A549 (cell line): Measurements from ENCODE around the gene PPA1. TPM values are rescaled to one million over a fixed set of nuclear protein-coding genes. Genes with fewer than 3 reads are reported as not detected.

ENCODE experiments used
- ATAC-seq, 2 experiments: fragments of 200-7000 bp in 1 of 2; fragments of >200 bp in 1 of 2; cut with Nextera tagmentation in 1 of 2; cut with Tn5 transposase in 1 of 2; 3 replicates each; pipeline versions ENCODE4 v1.8.0 to v1.9.1; 2018 to 2020; ENCODE audit warnings: mild to moderate bottlenecking in 1 of 2, moderate library complexity in 1 of 2
- CTCF ChIA-PET: fragments of 300-600 bp; sonication (Branson Sonifier 250); formaldehyde crosslinking; extraction: SDS; loops from one replicate; lab custom pipeline; 2021; ENCODE audit warnings: antibody characterized with exemption, inconsistent platforms; lab: Yijun Ruan, JAX
- POLR2A ChIA-PET: fragments of 350-600 bp; formaldehyde crosslinking; extraction: SDS; loops from one replicate; lab custom pipeline; 2021; ENCODE audit warnings: antibody characterized with exemption, inconsistent platforms; lab: Yijun Ruan, JAX
- DNase-seq, 2 experiments: peaks; one replicate each; pipeline versions ENCODE4 v3.0.0 to v3.0.0-alpha.2; 2011 to 2016; ENCODE audit warnings: low read depth in 1 of 2, low spot score in 1 of 2
- FAIRE-seq: peaks from 2 replicates; lab custom pipeline; 2011; peaks lifted over from hg19 to GRCh38; lab: Jason Lieb, UNC
- H3K27ac ChIP-seq, 2 experiments: fragments of >200 bp; sonication (Bioruptor Twin); formaldehyde crosslinking; 3 replicates each; pipeline ENCODE4 v1.5.1; 2016 to 2017
- H3K4me1 ChIP-seq: fragments of >200 bp; sonication (Bioruptor Twin); formaldehyde crosslinking; 3 replicates; pipeline ENCODE4 v1.6.1; 2016
- H3K4me2 ChIP-seq: fragments of >200 bp; sonication (Bioruptor Twin); formaldehyde crosslinking; 3 replicates; pipeline ENCODE4 v1.6.1; 2016
- H3K4me3 ChIP-seq: fragments of >200 bp; sonication (Bioruptor Twin); formaldehyde crosslinking; 3 replicates; pipeline ENCODE4 v1.5.1; 2016
- H3K9me3 ChIP-seq: fragments of >200 bp; sonication (Bioruptor Twin); formaldehyde crosslinking; 3 replicates; pipeline ENCODE4 v1.6.1; 2016
- CEBPB ChIP-seq, 2 experiments: fragments of >200 bp in 1 of 2; sonication (Bioruptor Twin) in 1 of 2; formaldehyde crosslinking in 1 of 2; IDR thresholded peaks; 2 replicates each; pipeline ENCODE4 v1.6.1; 2012 to 2016
- ESRRA ChIP-seq: fragments of 150-350 bp; IDR thresholded peaks from 2 replicates; pipeline ENCODE4 v1.6.1; 2014; ENCODE audit warnings: mild to moderate bottlenecking, low read length, borderline replicate concordance
- FOSB ChIP-seq: fragments of 250-450 bp; sonication (Bioruptor Pico); IDR thresholded peaks from 2 replicates; pipeline ENCODE4 v1.5.0; 2020; ENCODE audit warnings: mild to moderate bottlenecking, moderate library complexity
- FOSL2 ChIP-seq, 2 experiments: fragments of 450-650 bp in 1 of 2; fragments of >200 bp in 1 of 2; sonication (Bioruptor Twin) in 1 of 2; formaldehyde crosslinking; IDR thresholded peaks; 2 replicates each; pipeline versions ENCODE4 v1.5.0 to v1.6.1; 2016 to 2020; ENCODE audit warnings: mild to moderate bottlenecking in 1 of 2, moderate library complexity in 1 of 2
- KDM5A ChIP-seq: fragments of 200-600 bp; sonication (generic); IDR thresholded peaks from 2 replicates; pipeline ENCODE4 v1.6.1; 2016; ENCODE audit warnings: antibody characterized with exemption, mild to moderate bottlenecking
- MAFK ChIP-seq: fragments of 450-650 bp; IDR thresholded peaks from 2 replicates; pipeline ENCODE4 v1.6.1; 2014; ENCODE audit not compliant: partially characterized antibody
- MYC ChIP-seq: IDR thresholded peaks from 2 replicates; pipeline ENCODE4 v1.6.1; 2012; ENCODE audit warnings: mild to moderate bottlenecking, inconsistent platforms, low read length, improper control_type of control experiment, borderline replicate concordance
- NFE2L2 ChIP-seq: fragments of 150-350 bp; conservative IDR thresholded peaks from 2 replicates; pipeline ENCODE4 v1.6.1; 2014; ENCODE audit warnings: low read length
- NR3C1 ChIP-seq: fragments of >200 bp; sonication (Bioruptor Twin); formaldehyde crosslinking; IDR thresholded peaks from 3 replicates; pipeline ENCODE4 v1.6.1; 2017
- PHF8 ChIP-seq: fragments of 200-600 bp; sonication (generic); IDR thresholded peaks from 2 replicates; pipeline ENCODE4 v1.6.1; 2016; ENCODE audit warnings: low read depth, mild to moderate bottlenecking, antibody characterized with exemption, moderate library complexity, borderline replicate concordance
- RAD21 ChIP-seq, 2 experiments: fragments of >200 bp in 1 of 2; sonication (Bioruptor Twin) in 1 of 2; formaldehyde crosslinking in 1 of 2; IDR thresholded peaks in 1 of 2; conservative IDR thresholded peaks in 1 of 2; 2 replicates in 1 of 2; 3 replicates in 1 of 2; pipeline ENCODE4 v1.6.1; 2012 to 2018; ENCODE audit warnings: inconsistent platforms in 1 of 2
- RFX5 ChIP-seq: fragments of 450-650 bp; IDR thresholded peaks from 2 replicates; pipeline ENCODE4 v1.7.1; 2014; ENCODE audit warnings: antibody characterized with exemption, mild to moderate bottlenecking, moderate library complexity
- SMC3 ChIP-seq: fragments of >200 bp; sonication (Bioruptor Twin); formaldehyde crosslinking; IDR thresholded peaks from 3 replicates; pipeline ENCODE4 v1.6.1; 2018; ENCODE audit warnings: inconsistent platforms
- WGBS: methylation state at CpG from one replicate; pipeline ENCODE4 v1.1.6; 2017; ENCODE audit errors: missing lambda C conversion rate; 5-methylcytosine and 5-hydroxymethylcytosine counted together
- polyA plus RNA-seq, 4 experiments: library from polyadenylated mRNA; depleted of rRNA in 3 of 4; stranded (reverse); fragments of >200 nt; fragmentation: RNase III in 1 of 4; extraction: RNeasy Plus Mini Kit Qiagen cat#74134 plus additional on column Dnase treatment in 1 of 4; gene quantifications; 2 replicates in 3 of 4; 3 replicates in 1 of 4; pipeline ENCODE4 v1.2.3, GENCODE V29; 2011 to 2017
- TF ChIP-seq, protein P1 (sequence below): fragments of 250-450 bp; sonication (Bioruptor Pico); IDR thresholded peaks from 2 replicates; pipeline ENCODE4 v1.5.0; 2020; ENCODE audit warnings: low read depth, mild to moderate bottlenecking, moderate library complexity
- TF ChIP-seq, protein P2 (sequence below): fragments of >200 bp; sonication (Bioruptor Twin); formaldehyde crosslinking; IDR thresholded peaks from 3 replicates; pipeline ENCODE4 v1.5.1; 2016

The PPA1 gene
- polyA plus RNA-seq, 2 of the 4 experiments (the other 2 are of a cell fraction) = 205 to 273 TPM

DNA sequence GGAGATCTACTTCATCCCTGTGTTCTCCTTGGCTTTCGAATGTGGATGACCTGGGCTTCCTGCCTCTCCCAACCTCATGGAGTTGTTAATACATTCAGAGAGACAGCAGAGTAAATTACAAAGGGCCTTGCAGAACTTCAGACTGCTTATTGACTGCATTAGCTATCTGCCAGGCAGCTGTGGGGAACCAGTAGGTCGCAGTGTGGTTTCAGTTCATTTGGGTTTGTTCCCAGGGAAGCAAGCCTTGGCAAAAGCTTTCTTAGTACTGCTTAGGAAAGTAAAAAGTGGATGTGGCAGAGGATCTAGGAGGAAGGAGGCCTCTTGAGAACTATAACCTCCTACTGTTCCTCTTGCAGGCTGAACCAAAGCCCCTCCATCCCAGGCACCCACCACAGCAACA is 41.4 kb upstream of the PPA1 start:
- no peak for DNase-seq
- Histone ChIP-seq H3K4me3 (no peak overlapping the region), H3K4me1 (no peaks in the 10 kb centered on the region), H3K9me3 (0 out of 3 replicates have a peak, but pooled peaks cover 6% of the 10 kb centered on the region), H3K4me2 (no peak overlapping the region), H3K27ac (no peak overlapping the region)
- ChIA-PET CTCF (interaction anchor here (0.7 to 1.3 kb wide), 3 partner anchors 47 to 113 kb away, joined by 3 to 5 read pairs (median 3); no protein-coding TSS in a partner anchor), POLR2A (no interaction called here)
- no peak for TF ChIP-seq NFE2L2
- ATAC-seq = no peak
- FAIRE-seq = no peak
- WGBS = 73% methylated on average over 2 of the region's 2 CpGs

DNA sequence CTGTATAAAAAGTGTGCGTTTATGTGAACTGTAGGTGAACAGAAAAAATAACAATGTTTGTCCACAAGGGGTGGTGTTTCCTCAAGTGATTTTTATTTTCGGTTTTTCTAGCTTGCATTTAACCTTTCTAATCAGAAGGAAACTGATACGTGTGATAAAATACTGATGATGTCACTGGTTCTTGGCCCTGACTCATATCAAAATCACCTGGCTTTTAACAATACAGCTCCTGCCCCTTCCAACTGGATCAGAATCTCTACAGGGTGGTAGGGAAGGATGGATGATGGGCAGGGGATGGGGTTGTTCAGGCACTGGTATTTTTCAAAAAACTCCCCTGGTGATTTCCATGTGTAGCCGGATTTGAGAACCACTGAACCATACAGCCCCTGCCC is 39.7 kb upstream of the PPA1 start:
- 12% methylated on average over 4 of the region's 4 CpGs for WGBS
- POLR2A ChIA-PET = interaction anchor here (0.6 to 0.9 kb wide), 2 partner anchors 18 to 103 kb away, joined by 3 to 5 read pairs; partner anchors contain the start of gene SAR1A
- Histone ChIP-seq H3K27ac (no peak overlapping the region), H3K4me3 (no peak overlapping the region), H3K4me2 (peak overlapping the region; percentile 47; the same call in 2 of the 3 replicates), H3K9me3 (0 out of 3 replicates have a peak, but pooled peaks cover 6% of the 10 kb centered on the region), H3K4me1 (peaks cover under 1% of the 10 kb centered on the region; the same call in 2 of the 3 replicates)
- CTCF ChIA-PET = interaction anchor here (0.5 to 2.6 kb wide), 26 partner anchors 8 to 118 kb away, joined by 3 to 20 read pairs (median 4); no protein-coding TSS in a partner anchor
- ATAC-seq (peak; percentile 69 to 80; a peak in 4 of 6 replicates), FAIRE-seq (no peak), DNase-seq (peak; percentile 37 to 43)
- TF ChIP-seq CEBPB (IDR thresholded peaks at IDR 0.05) = no peak
- TF ChIP-seq MAFK = no peak
- TF ChIP-seq, protein P1, sequence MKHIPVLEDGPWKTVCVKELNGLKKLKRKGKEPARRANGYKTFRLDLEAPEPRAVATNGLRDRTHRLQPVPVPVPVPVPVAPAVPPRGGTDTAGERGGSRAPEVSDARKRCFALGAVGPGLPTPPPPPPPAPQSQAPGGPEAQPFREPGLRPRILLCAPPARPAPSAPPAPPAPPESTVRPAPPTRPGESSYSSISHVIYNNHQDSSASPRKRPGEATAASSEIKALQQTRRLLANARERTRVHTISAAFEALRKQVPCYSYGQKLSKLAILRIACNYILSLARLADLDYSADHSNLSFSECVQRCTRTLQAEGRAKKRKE (CRISPR knock-in tag) = no peak
- TF ChIP-seq PHF8 = no peak
- no peak for TF ChIP-seq NR3C1
- no peak for TF ChIP-seq KDM5A
- no peak for TF ChIP-seq MYC
- no peak for TF ChIP-seq FOSB (CRISPR knock-in tag)
- TF ChIP-seq RAD21 (conservative IDR thresholded peaks at IDR 0.05 in 1 of 2, IDR thresholded peaks at IDR 0.05 in 1 of 2) = no peak; a peak in 1 of 5 replicates
- TF ChIP-seq RFX5 = no peak
- TF ChIP-seq, protein P2, sequence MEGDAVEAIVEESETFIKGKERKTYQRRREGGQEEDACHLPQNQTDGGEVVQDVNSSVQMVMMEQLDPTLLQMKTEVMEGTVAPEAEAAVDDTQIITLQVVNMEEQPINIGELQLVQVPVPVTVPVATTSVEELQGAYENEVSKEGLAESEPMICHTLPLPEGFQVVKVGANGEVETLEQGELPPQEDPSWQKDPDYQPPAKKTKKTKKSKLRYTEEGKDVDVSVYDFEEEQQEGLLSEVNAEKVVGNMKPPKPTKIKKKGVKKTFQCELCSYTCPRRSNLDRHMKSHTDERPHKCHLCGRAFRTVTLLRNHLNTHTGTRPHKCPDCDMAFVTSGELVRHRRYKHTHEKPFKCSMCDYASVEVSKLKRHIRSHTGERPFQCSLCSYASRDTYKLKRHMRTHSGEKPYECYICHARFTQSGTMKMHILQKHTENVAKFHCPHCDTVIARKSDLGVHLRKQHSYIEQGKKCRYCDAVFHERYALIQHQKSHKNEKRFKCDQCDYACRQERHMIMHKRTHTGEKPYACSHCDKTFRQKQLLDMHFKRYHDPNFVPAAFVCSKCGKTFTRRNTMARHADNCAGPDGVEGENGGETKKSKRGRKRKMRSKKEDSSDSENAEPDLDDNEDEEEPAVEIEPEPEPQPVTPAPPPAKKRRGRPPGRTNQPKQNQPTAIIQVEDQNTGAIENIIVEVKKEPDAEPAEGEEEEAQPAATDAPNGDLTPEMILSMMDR = peak; percentile 46; the same call in 2 of the 3 replicates
- TF ChIP-seq FOSL2 (IDR thresholded peaks at IDR 0.05) = no peak
- 0 out of 2 replicates have a peak, but pooled peaks have one; percentile 16 for TF ChIP-seq FOSL2 (CRISPR knock-in tag; IDR thresholded peaks at IDR 0.05)
- no peak for TF ChIP-seq NFE2L2

DNA sequence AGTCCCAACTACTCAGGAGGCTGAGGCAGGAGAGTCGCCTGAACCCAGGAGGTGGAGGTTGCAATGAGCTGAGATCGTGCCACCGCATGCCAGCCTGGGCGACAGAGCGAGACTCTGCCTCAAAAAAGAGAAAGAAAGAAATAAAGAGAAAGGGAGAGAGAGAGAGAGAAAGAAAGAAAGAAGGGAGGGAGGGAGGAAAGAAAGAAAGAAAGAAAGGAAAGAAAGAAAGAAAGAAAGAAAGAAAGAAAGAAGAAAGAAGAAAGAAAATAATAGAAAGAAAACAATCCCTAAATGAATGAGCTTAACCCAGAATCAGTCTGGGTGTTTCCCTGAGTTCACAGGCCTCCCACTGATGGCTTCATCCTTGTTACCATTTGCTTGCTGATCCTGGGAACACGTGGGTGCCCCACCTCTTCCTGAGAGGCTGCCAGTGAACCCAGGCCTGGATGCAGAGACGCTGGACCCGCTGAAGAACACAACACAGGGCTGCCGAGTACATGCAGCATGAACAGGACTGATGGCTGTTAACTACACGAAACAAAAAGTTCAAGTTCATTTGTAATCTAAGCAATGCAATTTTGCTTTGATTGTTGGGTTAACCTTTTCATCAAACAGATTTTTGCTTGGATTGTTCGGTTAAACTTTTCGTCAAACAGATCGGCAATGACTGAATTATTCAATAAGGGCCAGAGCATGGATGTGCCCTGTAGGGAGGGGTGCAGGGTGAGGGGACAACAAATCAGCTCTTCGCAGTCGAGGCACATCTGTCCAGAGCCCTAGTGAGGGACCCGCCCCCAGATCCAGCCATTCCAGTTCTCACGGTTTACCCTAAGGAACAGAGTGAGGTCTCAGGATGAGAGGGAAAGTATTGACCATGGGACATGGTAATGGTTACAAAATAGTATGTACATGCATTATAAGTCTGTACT is 39.0 kb upstream of the PPA1 start:
- peaks cover 7% of the 10 kb centered on the region for H3K4me1 ChIP-seq
- WGBS = 73% methylated on average over 17 of the region's 17 CpGs
- H3K27ac ChIP-seq = no peak overlapping the region
- H3K9me3 ChIP-seq = 0 out of 3 replicates have a peak, but pooled peaks cover 6% of the 10 kb centered on the region
- TF ChIP-seq SMC3 = 0 out of 3 replicates have a peak, but pooled peaks have one; percentile 14
- no peak for TF ChIP-seq ESRRA
- TF ChIP-seq, all 56 proteins: peak for 1
- ChIA-PET CTCF (interaction anchor here (0.6 to 2.6 kb wide), 25 partner anchors 8 to 120 kb away, joined by 3 to 20 read pairs (median 4); no protein-coding TSS in a partner anchor), POLR2A (interaction anchor here (0.9 kb wide), 1 partner anchor 102 kb away, joined by 3 read pairs; the partner anchor contains the start of gene SAR1A)
- Histone ChIP-seq H3K4me3 (no peak overlapping the region), H3K4me2 (peak overlapping the region; percentile 47; the same call in 1 of the 3 replicates)
- peak; percentile 14 to 44; a peak in 4 of 6 replicates for ATAC-seq
- FAIRE-seq = no peak
- no peak for DNase-seq
